ENCODE data around the gene ATP8B1. TPM values are rescaled to one million over a fixed set of nuclear protein-coding genes. Genes with fewer than 3 reads are reported as not detected.
A peak's percentile ranks its signal among the peaks of the same experiment; 100 is the strongest.

Gene ATP8B1
- total RNA-seq, 1 donor from 2014 or later: 30.9 TPM

DNA sequence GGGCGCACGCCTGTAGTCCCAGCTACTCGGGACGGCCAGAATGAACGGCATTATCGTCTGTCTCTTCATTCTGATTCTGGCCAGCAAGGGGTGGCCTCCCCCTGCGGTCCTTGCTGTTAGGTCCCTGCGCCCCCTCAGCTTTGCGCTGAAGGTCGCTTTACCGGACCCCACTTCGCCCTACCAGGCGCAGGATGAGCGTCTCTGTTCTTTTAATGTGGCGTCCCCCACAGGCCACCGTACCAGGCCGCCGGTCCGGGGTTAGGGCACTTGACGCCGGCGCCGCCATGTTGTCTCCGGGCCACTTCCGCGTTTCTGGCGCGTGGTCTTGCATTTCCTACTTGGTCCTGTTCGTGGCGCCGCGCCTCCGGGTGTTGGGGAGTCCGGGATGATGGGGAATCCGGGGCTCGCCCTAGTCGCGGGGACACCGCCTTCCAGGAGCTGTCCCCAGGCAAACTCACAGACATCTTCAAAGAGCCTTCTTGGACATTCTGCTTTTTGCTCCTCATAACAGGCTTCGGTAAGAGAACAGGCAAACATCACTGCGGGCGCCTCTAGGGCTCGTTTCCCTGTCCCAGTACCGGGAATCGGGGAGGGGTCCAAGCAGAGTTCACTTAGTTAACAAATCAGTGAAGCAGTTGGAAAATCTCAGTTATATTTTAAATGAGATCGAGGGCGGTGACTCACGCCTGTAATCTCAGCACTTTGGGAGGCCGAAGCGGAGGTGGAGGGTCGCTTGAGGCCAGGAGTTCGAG lies 172.9 kb downstream of the ATP8B1 start:
- Histone ChIP-seq H3K4me3 (peak overlapping the region; percentile 67 to 90), H3K9me3 (no peaks in the 10 kb centered on the region), H3K4me1 (no peaks in the 10 kb centered on the region), H3K27me3 (no peaks in the 10 kb centered on the region), H3K36me3 (no peaks in the 10 kb centered on the region), H3K27ac (peak overlapping the region; percentile 58 to 71)
- peak; percentile 90 to 98 for DNase-seq (ENCODE audit: low spot score in 2 of 2)
- intact Hi-C loops (cut with DNase I): loop anchor here (1.0 to 2.0 kb wide), 3 partner anchors 9 to 253 kb away; partner anchors contain the start of genes ATP8B1 and NARS1
- TF ChIP-seq, protein P1, sequence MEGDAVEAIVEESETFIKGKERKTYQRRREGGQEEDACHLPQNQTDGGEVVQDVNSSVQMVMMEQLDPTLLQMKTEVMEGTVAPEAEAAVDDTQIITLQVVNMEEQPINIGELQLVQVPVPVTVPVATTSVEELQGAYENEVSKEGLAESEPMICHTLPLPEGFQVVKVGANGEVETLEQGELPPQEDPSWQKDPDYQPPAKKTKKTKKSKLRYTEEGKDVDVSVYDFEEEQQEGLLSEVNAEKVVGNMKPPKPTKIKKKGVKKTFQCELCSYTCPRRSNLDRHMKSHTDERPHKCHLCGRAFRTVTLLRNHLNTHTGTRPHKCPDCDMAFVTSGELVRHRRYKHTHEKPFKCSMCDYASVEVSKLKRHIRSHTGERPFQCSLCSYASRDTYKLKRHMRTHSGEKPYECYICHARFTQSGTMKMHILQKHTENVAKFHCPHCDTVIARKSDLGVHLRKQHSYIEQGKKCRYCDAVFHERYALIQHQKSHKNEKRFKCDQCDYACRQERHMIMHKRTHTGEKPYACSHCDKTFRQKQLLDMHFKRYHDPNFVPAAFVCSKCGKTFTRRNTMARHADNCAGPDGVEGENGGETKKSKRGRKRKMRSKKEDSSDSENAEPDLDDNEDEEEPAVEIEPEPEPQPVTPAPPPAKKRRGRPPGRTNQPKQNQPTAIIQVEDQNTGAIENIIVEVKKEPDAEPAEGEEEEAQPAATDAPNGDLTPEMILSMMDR (IDR thresholded peaks at IDR 0.05): peak; percentile 73 to 88 (median 86)

DNA sequence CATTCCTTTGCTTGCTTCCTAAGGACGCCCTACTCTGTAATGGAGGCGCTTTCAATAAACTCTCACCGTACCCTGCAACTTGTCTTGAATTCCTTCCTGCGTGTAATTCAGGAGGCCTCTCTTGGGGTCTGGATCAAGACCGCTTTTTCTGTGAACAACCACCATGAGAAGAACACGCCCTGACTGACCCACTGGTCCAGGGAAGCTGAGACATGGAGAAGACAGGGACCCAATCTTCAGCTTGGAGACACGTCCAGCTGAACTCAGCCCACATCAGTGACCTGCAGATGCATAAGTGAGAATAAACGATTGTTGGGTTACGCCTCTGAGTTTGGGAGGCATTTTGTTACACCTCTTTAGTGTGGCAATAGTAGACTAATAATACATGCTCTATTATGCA lies 173.7 kb downstream of the ATP8B1 start:
- Histone ChIP-seq H3K9me3 (no peaks in the 10 kb centered on the region), H3K27me3 (no peaks in the 10 kb centered on the region), H3K4me3 (peak overlapping the region in 1 of 2 donors; percentile 90), H3K27ac (no peak overlapping the region), H3K4me1 (no peaks in the 10 kb centered on the region), H3K36me3 (no peaks in the 10 kb centered on the region)
- DNase-seq (ENCODE audit: low spot score in 2 of 2): peak in 1 of 2 donors; percentile 51
- intact Hi-C loops (cut with DNase I): no loop called here
- TF ChIP-seq, protein P1 (IDR thresholded peaks at IDR 0.05): no peak

DNA sequence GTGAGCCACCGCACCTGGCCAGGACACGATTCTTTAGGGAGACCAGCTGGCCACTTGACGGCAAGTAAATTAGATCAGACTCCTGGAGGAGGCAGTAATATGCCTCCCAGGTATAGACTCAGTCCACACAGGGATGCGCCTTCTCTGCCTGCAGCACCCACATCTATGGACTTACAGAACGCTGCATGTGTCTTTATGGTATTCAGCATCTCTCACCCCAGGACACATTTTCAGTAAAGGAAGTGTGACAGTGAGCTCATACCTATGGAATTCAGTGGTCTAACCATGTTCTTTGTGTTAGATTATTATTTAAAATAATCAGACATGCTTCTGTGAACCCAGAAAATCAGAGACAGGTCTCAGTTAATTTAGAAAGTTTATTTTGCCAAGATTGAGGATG lies 175.6 kb downstream of the ATP8B1 start:
- H3K4me1 ChIP-seq: no peaks in the 10 kb centered on the region
- intact Hi-C loops (cut with DNase I): no loop called here

DNA sequence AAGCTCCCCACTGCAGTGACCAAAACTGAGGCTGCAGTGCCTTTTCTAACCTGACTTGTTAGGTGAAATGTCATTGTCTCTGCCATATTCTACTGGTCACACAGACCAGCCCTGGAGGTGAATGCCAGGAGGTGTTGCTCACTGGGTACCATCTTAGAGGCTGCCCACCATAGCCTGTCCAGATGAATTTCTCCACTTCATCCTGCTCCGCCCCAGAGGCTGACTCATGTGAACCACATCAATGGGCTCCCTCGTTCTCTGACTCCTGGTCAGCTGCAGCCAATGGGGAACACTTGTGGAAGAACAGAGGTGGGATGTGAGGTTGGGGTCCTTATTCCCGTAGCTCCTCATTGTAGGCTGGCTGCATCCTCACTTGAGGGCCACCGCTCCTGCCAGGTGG lies 178.1 kb downstream of the ATP8B1 start:
- Histone ChIP-seq H3K4me3 (no peak overlapping the region), H3K4me1 (peaks cover 0 to 7% of the 10 kb centered on the region in 2 donors), H3K27ac (no peak overlapping the region), H3K27me3 (no peaks in the 10 kb centered on the region), H3K9me3 (no peaks in the 10 kb centered on the region), H3K36me3 (peaks cover 0 to under 1% of the 10 kb centered on the region in 2 donors)
- intact Hi-C loops (cut with DNase I): loop anchor here (5.0 kb wide), 3 partner anchors 38 to 497 kb away; partner anchors contain the start of genes FECH and NEDD4L
- TF ChIP-seq, protein P1 (IDR thresholded peaks at IDR 0.05): no peak
- no peak for DNase-seq (ENCODE audit: low spot score in 2 of 2)

More for the DNA sequence above, 175.6 kb downstream of the ATP8B1 start:
- DNase-seq (ENCODE audit: low spot score in 2 of 2): no peak
- no peak overlapping the region for H3K27ac ChIP-seq
- H3K27me3 ChIP-seq: no peaks in the 10 kb centered on the region
- H3K4me3 ChIP-seq: no peak overlapping the region
- H3K9me3 ChIP-seq: no peaks in the 10 kb centered on the region
- TF ChIP-seq, protein P1 (IDR thresholded peaks at IDR 0.05): no peak
- H3K36me3 ChIP-seq: no peaks in the 10 kb centered on the region

DNA sequence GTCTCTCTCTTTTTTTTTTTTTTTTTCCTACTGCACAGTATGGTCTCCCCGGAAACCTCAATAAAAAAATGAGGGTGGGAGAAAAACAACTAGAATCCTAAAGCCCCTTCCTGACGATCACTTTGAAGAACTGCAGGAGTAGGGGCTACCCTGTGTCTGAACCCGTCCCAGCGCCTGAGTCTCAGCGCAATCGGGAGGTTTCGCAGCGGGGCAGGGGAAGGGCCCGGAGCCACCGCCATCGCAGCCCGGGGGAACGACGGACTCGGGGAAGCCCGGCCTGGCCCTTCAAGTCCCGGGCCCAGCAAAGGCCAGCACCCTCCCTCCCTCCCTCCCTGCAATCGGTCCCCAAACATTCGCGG lies 181.9 kb downstream of the ATP8B1 start:
- Histone ChIP-seq H3K27me3 (no peaks in the 10 kb centered on the region), H3K27ac (peak overlapping the region; percentile 86 to 91), H3K4me3 (peak overlapping the region; percentile 92 to 98), H3K36me3 (peaks cover 0 to 6% of the 10 kb centered on the region in 2 donors), H3K9me3 (no peaks in the 10 kb centered on the region), H3K4me1 (peaks cover 0 to 7% of the 10 kb centered on the region in 2 donors)
- intact Hi-C loops (cut with DNase I): loop anchor here (1.0 to 5.0 kb wide), 5 partner anchors 9 to 983 kb away; partner anchors contain the start of genes FECH, NEDD4L and TXNL1
- TF ChIP-seq, protein P1 (IDR thresholded peaks at IDR 0.05): no peak
- peak in 1 of 2 donors; percentile 65 for DNase-seq (ENCODE audit: low spot score in 2 of 2)
